Osteoblast (primary cell): Measurements from ENCODE around the gene CACNB2. TPM values are rescaled to one million over a fixed set of nuclear protein-coding genes. Genes with fewer than 3 reads are reported as not detected.

Experiments used
- DNase-seq: peaks from one replicate; pipeline ENCODE4 v3.0.0; 2011; ENCODE audit warnings: low spot score, mixed read lengths; ENCODE audit not compliant: insufficient read length; ENCODE audit errors: missing footprints
- H2AFZ ChIP-seq: 2 replicates; pipeline ENCODE4 v1.6.0; 2011; ENCODE audit warnings: mild to moderate bottlenecking, low read length
- H3K27ac ChIP-seq: 2 replicates; pipeline ENCODE4 v1.5.1; 2011; ENCODE audit warnings: mild to moderate bottlenecking, low read depth, low read length, moderate library complexity
- H3K27me3 ChIP-seq: 2 replicates; pipeline ENCODE4 v1.6.0; 2012; ENCODE audit warnings: mild to moderate bottlenecking, control low read depth, inconsistent platforms, low read length, moderate library complexity; ENCODE audit not compliant: insufficient read depth
- H3K36me3 ChIP-seq: 2 replicates; pipeline ENCODE4 v1.5.1; 2011; ENCODE audit warnings: mild to moderate bottlenecking, low read length, control low read depth, moderate library complexity; ENCODE audit not compliant: insufficient read depth
- H3K4me1 ChIP-seq: 2 replicates; pipeline ENCODE4 v1.5.1; 2011; ENCODE audit warnings: mild to moderate bottlenecking, low read length, control low read depth, moderate library complexity; ENCODE audit not compliant: insufficient read depth
- H3K4me2 ChIP-seq: 2 replicates; pipeline ENCODE4 v1.6.0; 2011; ENCODE audit warnings: mild to moderate bottlenecking, low read length; ENCODE audit not compliant: insufficient read depth
- H3K4me3 ChIP-seq: fragments of 200-600 bp; sonication (generic); 3 replicates; pipeline ENCODE4 v1.5.1; 2012; ENCODE audit warnings: mild to moderate bottlenecking, low read length, inconsistent platforms; ENCODE audit not compliant: insufficient read depth
- H3K79me2 ChIP-seq: 2 replicates; pipeline ENCODE4 v1.6.0; 2012; ENCODE audit warnings: mild to moderate bottlenecking, low read length, control low read depth, inconsistent platforms; ENCODE audit not compliant: insufficient read depth
- H3K9me3 ChIP-seq: 2 replicates; pipeline ENCODE4 v1.5.1; 2011; ENCODE audit warnings: low read depth, low read length, control low read depth
- H4K20me1 ChIP-seq: 2 replicates; pipeline ENCODE4 v1.6.0; 2012; ENCODE audit warnings: mild to moderate bottlenecking, low read length, control low read depth; ENCODE audit not compliant: insufficient read depth
- total RNA-seq: library from RNA; depleted of rRNA; stranded (reverse); fragments of >200 nt; gene quantifications from 2 replicates; pipeline ENCODE4 v1.2.3, GENCODE V29; 2012
- TF ChIP-seq, protein P1 (sequence below): IDR thresholded peaks from 2 replicates; pipeline ENCODE4 v1.5.1; 2011; ENCODE audit warnings: mild to moderate bottlenecking, low read depth, low read length, moderate library complexity; ENCODE audit errors: extremely low read depth

CACNB2 gene
- total RNA-seq, 1 donor = under 0.01 TPM

DNA sequence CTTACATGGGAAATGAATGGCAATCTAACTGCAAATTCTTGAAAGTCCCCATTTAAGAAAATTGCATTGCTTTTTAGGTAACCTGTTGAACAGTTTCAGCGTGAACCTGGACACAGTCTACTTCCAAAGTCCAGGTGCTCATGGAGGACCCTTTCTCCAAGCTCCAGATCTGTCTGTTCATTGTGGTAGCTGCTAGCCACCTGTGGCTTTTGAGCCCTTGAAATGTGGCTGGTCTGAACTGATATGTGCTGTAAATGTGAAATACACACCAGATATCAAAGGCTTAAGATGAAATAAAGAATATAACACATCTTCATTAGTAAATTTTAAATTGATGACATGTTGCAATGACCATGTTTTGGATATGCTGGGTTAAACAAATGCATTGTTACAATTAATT, 4.2 kb downstream of the CACNB2 start:
- Histone ChIP-seq H3K27ac (no peak overlapping the region), H3K27me3 (peaks cover 48% of the 10 kb centered on the region), H3K9me3 (no peaks in the 10 kb centered on the region), H4K20me1 (no peaks in the 10 kb centered on the region), H3K4me3 (no peak overlapping the region), H3K4me2 (no peak overlapping the region), H3K79me2 (no peaks in the 10 kb centered on the region), H3K36me3 (no peaks in the 10 kb centered on the region), H3K4me1 (peaks cover 4% of the 10 kb centered on the region), H2AFZ (no peak overlapping the region)
- TF ChIP-seq, protein P1, sequence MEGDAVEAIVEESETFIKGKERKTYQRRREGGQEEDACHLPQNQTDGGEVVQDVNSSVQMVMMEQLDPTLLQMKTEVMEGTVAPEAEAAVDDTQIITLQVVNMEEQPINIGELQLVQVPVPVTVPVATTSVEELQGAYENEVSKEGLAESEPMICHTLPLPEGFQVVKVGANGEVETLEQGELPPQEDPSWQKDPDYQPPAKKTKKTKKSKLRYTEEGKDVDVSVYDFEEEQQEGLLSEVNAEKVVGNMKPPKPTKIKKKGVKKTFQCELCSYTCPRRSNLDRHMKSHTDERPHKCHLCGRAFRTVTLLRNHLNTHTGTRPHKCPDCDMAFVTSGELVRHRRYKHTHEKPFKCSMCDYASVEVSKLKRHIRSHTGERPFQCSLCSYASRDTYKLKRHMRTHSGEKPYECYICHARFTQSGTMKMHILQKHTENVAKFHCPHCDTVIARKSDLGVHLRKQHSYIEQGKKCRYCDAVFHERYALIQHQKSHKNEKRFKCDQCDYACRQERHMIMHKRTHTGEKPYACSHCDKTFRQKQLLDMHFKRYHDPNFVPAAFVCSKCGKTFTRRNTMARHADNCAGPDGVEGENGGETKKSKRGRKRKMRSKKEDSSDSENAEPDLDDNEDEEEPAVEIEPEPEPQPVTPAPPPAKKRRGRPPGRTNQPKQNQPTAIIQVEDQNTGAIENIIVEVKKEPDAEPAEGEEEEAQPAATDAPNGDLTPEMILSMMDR = no peak
- DNase-seq = no peak

DNA sequence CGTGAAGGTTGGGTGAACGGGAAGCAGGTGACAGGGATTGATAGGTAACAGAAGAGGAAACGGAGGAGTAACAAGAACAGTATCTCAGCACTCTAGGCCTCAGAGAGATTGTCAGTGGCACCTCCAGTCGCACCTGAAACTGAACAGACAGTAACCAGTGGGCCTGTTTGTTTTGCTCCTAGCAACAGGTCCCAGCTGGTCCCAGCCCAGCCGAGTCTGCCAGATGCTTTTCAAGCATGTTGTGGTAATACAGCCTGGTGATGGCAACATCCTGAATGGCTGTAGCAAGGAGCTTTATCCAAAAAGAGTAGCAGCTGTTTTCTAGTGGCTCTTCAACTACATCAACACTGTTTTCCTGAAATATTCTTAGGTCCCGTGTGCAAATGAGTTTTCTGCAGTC, 4.7 kb downstream of the CACNB2 start:
- Histone ChIP-seq H3K9me3 (no peaks in the 10 kb centered on the region), H3K4me2 (no peak overlapping the region), H3K79me2 (no peaks in the 10 kb centered on the region), H3K27me3 (peaks cover 48% of the 10 kb centered on the region), H3K27ac (no peak overlapping the region), H4K20me1 (no peaks in the 10 kb centered on the region), H3K4me3 (no peak overlapping the region), H3K4me1 (peaks cover 2% of the 10 kb centered on the region), H3K36me3 (no peaks in the 10 kb centered on the region), H2AFZ (no peak overlapping the region)
- TF ChIP-seq, protein P1 = no peak
- DNase-seq = no peak

DNA sequence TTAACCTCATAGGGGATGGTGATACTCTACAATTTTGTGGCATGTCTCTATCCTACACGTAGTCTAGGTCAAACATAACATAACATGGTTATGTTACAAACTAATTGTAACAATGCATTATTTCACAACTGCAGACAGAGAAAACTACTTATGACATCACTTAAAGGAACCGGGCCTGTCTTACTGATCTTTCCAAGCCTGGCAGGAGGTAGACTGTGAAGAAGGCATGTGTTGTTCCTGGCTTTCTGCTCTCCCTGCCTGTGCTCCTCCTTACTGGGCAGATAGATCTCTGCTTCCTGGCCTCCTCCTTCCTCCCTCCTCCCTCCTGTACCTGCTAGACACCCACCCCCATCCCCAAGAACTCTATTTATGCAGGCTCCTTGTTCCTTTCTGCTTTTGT, 5.4 kb downstream of the CACNB2 start:
- no peak for DNase-seq
- H3K27me3 ChIP-seq = peaks cover 47% of the 10 kb centered on the region
- H3K27ac ChIP-seq = no peak overlapping the region
- H3K9me3 ChIP-seq = no peaks in the 10 kb centered on the region
- no peaks in the 10 kb centered on the region for H3K36me3 ChIP-seq
- no peaks in the 10 kb centered on the region for H3K79me2 ChIP-seq
- no peak overlapping the region for H2AFZ ChIP-seq
- no peak overlapping the region for H3K4me3 ChIP-seq
- no peaks in the 10 kb centered on the region for H3K4me1 ChIP-seq
- no peak overlapping the region for H3K4me2 ChIP-seq
- TF ChIP-seq, protein P1 = no peak
- H4K20me1 ChIP-seq = no peaks in the 10 kb centered on the region

DNA sequence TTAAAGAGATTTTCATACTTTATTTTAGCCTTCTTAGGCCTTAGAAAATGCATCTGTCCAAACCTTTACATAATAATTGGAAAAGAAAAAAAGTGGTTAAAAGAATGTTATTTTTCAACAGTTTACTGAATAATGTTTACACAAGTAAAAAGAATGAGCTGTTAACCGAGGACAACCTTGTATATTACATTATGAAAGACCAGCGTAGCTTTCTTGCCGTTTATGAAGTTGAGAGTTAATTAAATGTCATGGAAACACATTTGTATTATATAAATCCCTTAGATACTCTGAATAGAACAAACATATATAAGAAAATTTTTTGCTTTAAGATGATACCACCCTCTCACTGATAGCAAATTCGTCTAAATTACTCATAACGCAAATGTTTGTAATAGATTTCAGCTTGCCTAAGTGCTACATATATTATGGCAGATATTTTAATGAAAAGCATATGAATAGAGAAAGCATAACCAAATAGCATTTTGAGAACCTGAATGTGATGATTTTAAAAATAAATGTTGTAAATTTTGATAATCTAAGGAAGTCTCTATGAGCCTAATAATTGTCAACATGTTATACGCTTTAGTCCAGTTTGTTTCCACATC, 9.1 kb downstream of the CACNB2 start:
- no peaks in the 10 kb centered on the region for H3K4me1 ChIP-seq
- no peak for DNase-seq

More for the DNA sequence above, 9.1 kb downstream of the CACNB2 start:
- H4K20me1 ChIP-seq = no peaks in the 10 kb centered on the region
- H3K27ac ChIP-seq = no peak overlapping the region
- no peak overlapping the region for H3K4me3 ChIP-seq
- H2AFZ ChIP-seq = no peak overlapping the region
- H3K9me3 ChIP-seq = no peaks in the 10 kb centered on the region
- no peak overlapping the region for H3K4me2 ChIP-seq
- TF ChIP-seq, protein P1 = no peak
- H3K36me3 ChIP-seq = no peaks in the 10 kb centered on the region
- H3K79me2 ChIP-seq = no peaks in the 10 kb centered on the region
- H3K27me3 ChIP-seq = peaks cover 26% of the 10 kb centered on the region
